ENCODE measurements around the gene NELFE. TPM values are rescaled to one million over a fixed set of nuclear protein-coding genes. Genes with fewer than 3 reads are reported as not detected.

NELFE gene
- total RNA-seq, 4 donors from 2014 or later: 74.1 to 101 (median 88.6) TPM

GRCh38 chr6:31927863-31928671 is 30.7 kb downstream of the NELFE start:
- Histone ChIP-seq H3K4me3 (peak overlapping the region in 3 of 4 donors; percentile 19 to 34 (median 26)), H3K36me3 (no peaks in the 10 kb centered on the region), H3K9me3 (no peaks in the 10 kb centered on the region), H3K27ac (peak overlapping the region in 2 of 4 donors; percentile 19 to 30), H3K4me1 (no peaks in the 10 kb centered on the region), H3K27me3 (no peaks in the 10 kb centered on the region)
- 71 to 74% methylated on average over 9 to 11 of the region's 11 CpGs for WGBS, 2 donors
- no peak for TF ChIP-seq EP300 (IDR thresholded peaks at IDR 0.05)
- no peak for TF ChIP-seq POLR2A (IDR thresholded peaks at IDR 0.05)
- no peak for TF ChIP-seq CTCF (IDR thresholded peaks at IDR 0.05)
- DNase-seq (ENCODE audit: low spot score in 2 of 2): no peak

- no peak for TF ChIP-seq EP300 (IDR thresholded peaks at IDR 0.05)
- TF ChIP-seq CTCF (IDR thresholded peaks at IDR 0.05): no peak
- no peak for TF ChIP-seq POLR2A (IDR thresholded peaks at IDR 0.05)
- no peaks in the 10 kb centered on the region for H3K36me3 ChIP-seq
- DNase-seq (ENCODE audit: low spot score in 2 of 2): no peak
- no peaks in the 10 kb centered on the region for H3K4me1 ChIP-seq
- no peaks in the 10 kb centered on the region for H3K27me3 ChIP-seq
- H3K4me3 ChIP-seq: peak within 1 kb of the TSS in 3 of 4 donors; percentile 19 to 34 (median 26)
- H3K27ac ChIP-seq: peak within 1 kb of the TSS in 2 of 4 donors; percentile 19 to 30
- H3K9me3 ChIP-seq: no peaks in the 10 kb centered on the region
- 54 to 56% methylated on average over 11 of the region's 11 CpGs for WGBS, 2 donors
Measured at GRCh38 chr6:31927242-31927862, 31.4 kb downstream of the NELFE start, which contains the start of gene C2. TSS of gene C2 (plus strand) at chr6:31927717. CDS start at chr6:31927753, 36 bp downstream.

GRCh38 chr6:31922942-31923341 is 35.8 kb downstream of the NELFE start:
- TF ChIP-seq EP300 (IDR thresholded peaks at IDR 0.05): no peak
- no peak for TF ChIP-seq CTCF (IDR thresholded peaks at IDR 0.05)
- no peak for TF ChIP-seq POLR2A (IDR thresholded peaks at IDR 0.05)
- WGBS, 2 donors: 6 to 18% methylated on average over 5 of the region's 5 CpGs
- H3K4me1 ChIP-seq: no peaks in the 10 kb centered on the region

GRCh38 chr6:31920811-31921210 is 38.0 kb downstream of the NELFE start:
- WGBS, 2 donors: 56 to 60% methylated on average over 2 of the region's 2 CpGs
- Histone ChIP-seq H3K27me3 (no peaks in the 10 kb centered on the region), H3K9me3 (no peaks in the 10 kb centered on the region), H3K4me1 (no peaks in the 10 kb centered on the region), H3K27ac (no peak overlapping the region), H3K36me3 (no peaks in the 10 kb centered on the region), H3K4me3 (no peak overlapping the region)
- TF ChIP-seq CTCF (IDR thresholded peaks at IDR 0.05) (no peak), EP300 (IDR thresholded peaks at IDR 0.05) (no peak), POLR2A (IDR thresholded peaks at IDR 0.05) (no peak)
- DNase-seq (ENCODE audit: low spot score in 2 of 2): no peak

More at GRCh38 chr6:31922942-31923341, 35.8 kb downstream of the NELFE start:
- Histone ChIP-seq H3K27ac (no peak overlapping the region), H3K9me3 (no peaks in the 10 kb centered on the region), H3K4me3 (no peak overlapping the region), H3K36me3 (no peaks in the 10 kb centered on the region), H3K27me3 (no peaks in the 10 kb centered on the region)
- DNase-seq (ENCODE audit: low spot score in 2 of 2): no peak

Data from tibial nerve (tissue), 4 donors.